ENCODE measurements around the gene LRRC45. TPM values are rescaled to one million over a fixed set of nuclear protein-coding genes. Genes with fewer than 3 reads are reported as not detected.

Gene LRRC45
- total RNA-seq, 1 donor from 2014 or later = 11.0 TPM

DNA sequence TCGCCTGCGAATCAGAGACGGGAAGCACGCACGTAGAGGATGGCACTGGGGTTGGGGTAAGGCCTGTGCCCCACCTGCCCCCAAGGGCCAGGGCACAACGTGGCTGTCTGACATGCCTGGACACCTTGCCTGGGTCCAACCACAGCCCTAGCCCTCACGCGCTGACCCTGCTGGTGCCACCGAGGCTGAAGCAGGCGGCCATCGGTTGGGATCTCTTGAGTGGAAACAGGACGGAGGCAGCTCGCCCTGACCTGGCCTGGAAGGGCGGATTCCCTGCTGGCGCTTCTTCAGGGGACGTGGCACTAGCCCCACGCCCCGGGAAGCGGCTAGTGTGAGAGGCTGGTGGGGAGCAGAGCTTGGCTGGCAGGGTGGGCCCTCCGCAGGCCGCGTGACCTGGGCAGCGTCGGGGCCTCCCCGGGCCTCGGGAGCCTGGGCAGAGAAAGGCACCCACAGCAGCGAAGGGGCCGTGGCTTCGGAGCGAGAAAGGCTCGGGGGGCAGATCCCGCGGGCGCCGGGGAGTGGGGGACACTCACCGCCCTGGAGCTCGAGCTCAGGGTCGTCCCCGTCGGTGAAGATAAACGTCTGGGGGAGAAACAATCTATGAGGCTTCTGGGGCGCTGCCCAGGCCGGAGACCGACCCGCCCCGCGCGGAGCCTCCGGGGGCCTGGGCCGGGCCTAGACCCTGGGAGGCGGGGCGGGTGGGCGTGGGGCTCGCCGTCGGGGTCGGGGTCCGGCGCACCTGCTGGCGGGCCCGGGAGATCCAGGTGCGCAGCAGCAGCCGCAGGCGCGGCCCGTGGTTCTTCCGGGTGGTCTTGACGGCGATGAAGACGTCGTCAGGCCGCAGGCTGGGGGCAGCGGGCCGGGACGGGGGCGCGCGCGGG lies 27.9 kb downstream of the LRRC45 start:
- DNase-seq (ENCODE audit: low spot score) = no peak

- DNase-seq (ENCODE audit: low spot score) = peak; percentile 80
Measured at GRCh38 chr17:82051776-82052637, 28.9 kb downstream of the LRRC45 start, which contains the start of the genes GPS1 and RFNG. Gene GPS1, plus strand, starts transcription at chr17:82051898. Its CDS starts 34 bp downstream, at chr17:82051932. Gene RFNG, minus strand, starts transcription at chr17:82051811. Its CDS starts 45 bp downstream, at chr17:82051766.

DNA sequence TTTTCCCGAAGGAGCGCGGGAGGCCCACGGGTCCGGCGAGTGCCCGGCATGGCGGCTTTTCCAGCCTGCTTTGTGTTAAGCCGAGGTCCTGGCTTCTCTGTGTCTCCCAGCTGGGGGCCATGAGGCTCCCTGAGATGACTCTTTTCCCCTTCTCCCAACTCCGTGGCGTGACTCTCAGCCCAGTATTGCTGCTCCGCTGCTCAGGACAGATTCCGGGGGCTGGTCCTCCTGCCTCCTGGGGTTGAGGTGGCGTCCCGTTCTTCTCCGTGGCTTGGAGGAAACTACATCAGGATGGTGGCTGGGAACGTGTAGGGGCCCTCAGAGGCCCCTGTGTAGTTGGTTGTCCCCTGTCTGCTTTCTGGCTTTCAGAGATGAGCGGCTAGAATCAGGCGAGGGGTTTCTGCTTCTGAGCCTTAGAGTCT lies 29.5 kb downstream of the LRRC45 start:
- DNase-seq (ENCODE audit: low spot score) = no peak

DNA sequence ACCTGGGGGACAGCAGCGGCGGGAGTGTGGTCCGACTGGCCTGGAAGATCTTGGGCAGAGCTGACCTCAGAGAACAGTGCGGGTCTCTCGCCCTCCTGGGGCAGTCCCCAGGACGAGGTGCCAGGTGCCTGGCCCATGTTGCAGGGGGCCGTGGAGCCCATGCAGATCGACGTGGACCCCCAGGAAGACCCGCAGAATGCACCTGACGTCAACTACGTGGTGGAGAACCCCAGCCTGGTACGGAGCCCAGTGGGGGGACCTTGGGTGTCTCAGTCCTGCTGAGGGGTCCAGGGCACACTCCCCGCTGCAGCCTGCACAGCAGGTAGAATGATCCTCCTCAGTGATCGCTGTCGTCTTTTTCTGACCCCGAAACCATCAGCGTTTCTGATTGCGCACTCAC lies 30.0 kb downstream of the LRRC45 start:
- DNase-seq (ENCODE audit: low spot score) = no peak

- DNase-seq (ENCODE audit: low spot score) = no peak
Measured at GRCh38 chr17:82053556-82054263, 30.6 kb downstream of the LRRC45 start.

- DNase-seq (ENCODE audit: low spot score) = no peak
Measured at GRCh38 chr17:82054351-82055022, 31.4 kb downstream of the LRRC45 start.

DNA sequence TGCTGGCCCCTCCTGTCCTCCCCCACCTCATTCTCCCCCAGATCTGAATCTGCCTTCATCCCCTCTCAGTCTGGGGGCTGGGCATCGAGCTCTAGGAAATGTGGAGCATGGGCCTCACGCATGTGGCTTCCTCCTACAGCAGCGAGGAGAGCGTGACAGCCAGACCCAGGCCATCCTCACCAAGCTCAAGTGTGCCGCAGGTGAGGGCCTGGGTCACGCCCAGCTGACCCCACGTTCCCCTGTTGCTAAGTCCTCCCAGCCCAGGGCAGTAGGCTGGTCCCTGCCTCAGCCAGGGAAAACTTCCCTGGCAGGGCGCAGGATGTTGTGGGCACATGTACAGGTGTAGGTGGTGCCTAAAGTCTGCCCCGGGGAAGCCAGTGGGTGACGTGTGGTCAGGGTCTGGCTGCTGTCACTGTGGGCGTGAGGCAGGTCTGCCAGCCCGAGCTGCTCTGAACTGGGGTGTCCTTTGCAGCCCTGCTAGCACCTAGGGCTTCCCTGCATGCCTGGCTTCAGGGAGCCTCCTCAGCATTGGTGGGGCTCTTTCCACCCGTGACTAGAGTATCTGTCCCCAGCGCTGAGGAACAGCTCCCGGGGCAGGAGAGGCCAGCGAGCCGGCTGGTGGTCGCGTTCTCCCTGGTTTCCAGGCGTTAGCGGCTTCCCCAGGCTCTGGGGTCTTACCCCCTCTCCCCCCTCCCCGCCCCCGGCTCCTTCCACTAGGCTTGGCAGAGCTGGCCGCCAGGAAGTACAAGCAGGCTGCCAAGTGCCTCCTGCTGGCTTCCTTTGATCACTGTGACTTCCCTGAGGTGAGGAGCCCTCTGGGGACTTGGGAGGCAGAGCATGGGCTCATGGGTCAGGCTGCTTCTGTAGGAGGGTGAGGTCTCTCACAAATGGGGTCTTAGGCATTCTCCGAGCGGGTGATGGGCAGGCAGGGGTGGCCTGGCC lies 32.2 kb downstream of the LRRC45 start:
- no peak for DNase-seq (ENCODE audit: low spot score)

DNA sequence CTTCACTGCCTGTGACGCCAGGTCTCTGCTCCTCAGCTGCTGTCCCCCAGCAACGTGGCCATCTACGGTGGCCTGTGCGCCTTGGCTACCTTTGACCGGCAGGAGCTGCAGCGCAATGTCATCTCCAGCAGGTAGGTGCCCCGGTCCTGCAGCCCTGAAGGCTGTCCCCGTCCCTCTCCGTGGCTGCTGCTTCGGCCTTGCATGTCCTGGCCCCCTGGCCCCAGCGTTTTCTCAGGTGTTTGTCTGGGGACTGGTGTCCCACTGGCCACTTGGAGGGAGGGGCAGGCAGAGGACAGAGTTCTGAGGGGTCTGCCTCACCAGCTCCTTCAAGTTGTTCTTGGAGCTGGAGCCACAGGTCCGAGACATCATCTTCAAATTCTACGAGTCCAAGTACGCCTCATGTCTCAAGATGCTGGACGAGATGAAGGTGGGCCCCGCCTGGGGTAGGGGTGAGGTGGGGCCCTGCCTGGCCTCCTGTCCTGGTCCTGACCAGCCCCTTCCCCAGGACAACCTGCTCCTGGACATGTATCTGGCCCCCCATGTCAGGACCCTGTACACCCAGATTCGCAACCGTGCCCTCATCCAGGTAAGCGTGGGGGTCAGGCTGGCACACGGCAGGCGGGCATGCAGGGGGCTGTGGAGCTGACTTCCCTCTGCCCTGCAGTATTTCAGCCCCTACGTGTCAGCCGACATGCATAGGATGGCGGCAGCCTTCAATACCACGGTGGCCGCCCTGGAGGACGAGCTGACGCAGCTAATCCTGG lies 33.0 kb downstream of the LRRC45 start:
- no peak for DNase-seq (ENCODE audit: low spot score)

DNA sequence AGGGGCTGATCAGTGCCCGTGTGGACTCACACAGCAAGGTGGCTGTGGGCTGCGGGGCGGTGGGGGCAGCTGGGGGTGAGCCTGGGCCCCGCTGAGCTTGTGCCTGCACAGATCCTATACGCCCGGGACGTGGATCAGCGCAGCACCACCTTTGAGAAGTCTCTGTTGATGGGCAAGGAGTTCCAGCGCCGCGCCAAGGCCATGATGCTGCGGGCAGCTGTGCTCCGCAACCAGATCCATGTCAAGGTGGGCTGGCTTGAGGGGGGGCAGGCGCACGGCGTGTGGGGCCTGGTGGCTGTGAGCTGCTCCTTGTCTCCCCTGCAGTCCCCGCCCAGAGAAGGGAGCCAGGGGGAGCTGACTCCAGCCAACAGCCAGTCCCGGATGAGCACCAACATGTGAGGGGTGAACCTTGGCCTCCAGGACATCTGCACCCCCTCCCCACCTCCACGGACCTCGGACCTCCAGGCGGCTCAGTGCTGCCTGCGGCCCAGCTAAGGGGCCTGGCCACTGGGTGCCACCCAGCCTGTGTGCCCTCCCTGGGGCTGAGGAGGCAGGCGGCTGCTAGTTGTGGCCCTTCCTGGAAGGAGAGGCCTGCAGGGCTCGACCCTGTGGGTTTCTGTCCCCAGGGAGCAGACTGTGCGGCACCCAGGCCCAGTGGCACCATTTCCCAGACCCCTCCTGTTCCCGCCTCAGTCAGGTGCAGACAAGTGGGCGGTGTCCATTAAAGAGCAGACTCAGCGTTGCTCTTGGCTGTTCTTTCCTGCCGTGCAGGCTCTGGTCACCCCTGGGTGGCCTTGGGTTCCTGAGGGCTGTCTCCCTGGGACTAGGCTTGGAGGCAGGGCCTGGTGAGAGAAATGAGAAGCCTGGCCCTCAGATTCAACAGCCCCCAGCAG lies 33.9 kb downstream of the LRRC45 start:
- no peak for DNase-seq (ENCODE audit: low spot score)

GRCh38 chr17:82058230-82058854 lies 35.2 kb downstream of the LRRC45 start:
- no peak for DNase-seq (ENCODE audit: low spot score)

- no peak for DNase-seq (ENCODE audit: low spot score)
Measured at GRCh38 chr17:82058855-82059249, 35.7 kb downstream of the LRRC45 start.

DNA sequence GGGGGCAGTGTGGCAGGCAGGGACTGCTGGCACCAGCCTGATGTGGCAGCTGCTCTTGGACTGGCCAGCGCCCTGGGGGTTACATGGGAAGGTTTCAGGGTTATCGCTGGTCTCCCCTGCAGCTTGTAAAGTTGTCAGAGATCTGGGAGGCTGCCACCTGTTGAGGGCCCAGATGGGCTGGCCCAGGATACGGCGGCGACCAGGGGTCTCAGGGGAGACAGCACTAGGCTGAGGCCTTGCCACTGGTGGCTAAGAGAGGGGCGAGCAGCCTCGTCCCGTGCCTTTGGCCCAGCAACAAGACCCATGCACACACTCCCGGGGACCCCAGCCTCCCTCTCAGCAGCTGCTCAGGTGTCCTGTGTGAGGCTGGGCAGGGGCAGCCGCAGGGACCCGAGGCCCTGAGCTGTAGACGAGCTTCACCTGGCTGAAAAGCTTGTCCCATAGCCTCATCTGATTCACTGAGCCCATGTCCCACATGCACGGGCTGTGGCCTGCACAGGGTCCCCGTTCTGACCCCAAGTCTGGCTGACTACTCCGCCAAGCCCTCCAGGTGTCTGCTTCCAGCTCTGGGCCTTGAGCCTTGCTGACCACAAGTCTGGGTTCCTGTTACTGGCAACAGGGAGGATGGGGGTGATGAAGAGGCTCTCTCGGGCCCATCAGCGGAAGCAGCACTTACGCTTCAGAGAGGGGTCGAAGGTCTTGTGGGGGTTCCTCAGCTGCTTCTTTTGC lies 36.3 kb downstream of the LRRC45 start:
- DNase-seq (ENCODE audit: low spot score) = no peak

- no peak for DNase-seq (ENCODE audit: low spot score)
Measured at GRCh38 chr17:82060001-82060380, 36.9 kb downstream of the LRRC45 start.

- no peak for DNase-seq (ENCODE audit: low spot score)
Measured at GRCh38 chr17:82060614-82061013, 37.5 kb downstream of the LRRC45 start.

- DNase-seq (ENCODE audit: low spot score) = no peak
Measured at GRCh38 chr17:82061047-82061925, 38.2 kb downstream of the LRRC45 start.

Data from ureter (tissue), 1 donor.